ENCODE results near the gene HSPA1B.
A peak's percentile ranks its signal among the peaks of the same experiment; 100 is the strongest.

DNA sequence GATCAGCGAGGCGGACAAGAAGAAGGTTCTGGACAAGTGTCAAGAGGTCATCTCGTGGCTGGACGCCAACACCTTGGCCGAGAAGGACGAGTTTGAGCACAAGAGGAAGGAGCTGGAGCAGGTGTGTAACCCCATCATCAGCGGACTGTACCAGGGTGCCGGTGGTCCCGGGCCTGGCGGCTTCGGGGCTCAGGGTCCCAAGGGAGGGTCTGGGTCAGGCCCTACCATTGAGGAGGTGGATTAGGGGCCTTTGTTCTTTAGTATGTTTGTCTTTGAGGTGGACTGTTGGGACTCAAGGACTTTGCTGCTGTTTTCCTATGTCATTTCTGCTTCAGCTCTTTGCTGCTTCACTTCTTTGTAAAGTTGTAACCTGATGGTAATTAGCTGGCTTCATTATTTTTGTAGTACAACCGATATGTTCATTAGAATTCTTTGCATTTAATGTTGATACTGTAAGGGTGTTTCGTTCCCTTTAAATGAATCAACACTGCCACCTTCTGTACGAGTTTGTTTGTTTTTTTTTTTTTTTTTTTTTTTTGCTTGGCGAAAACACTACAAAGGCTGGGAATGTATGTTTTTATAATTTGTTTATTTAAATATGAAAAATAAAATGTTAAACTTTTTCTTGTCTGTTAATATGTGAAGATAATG, 2.2 kb downstream of the HSPA1B start:
- peak; percentile 75 for TF ChIP-seq SMC3 (IDR thresholded peaks at IDR 0.05; ENCODE audit: low read depth, low read length)
- no peak for TF ChIP-seq POLR2A (IDR thresholded peaks at IDR 0.05; ENCODE audit: low read depth, low read length)
- TF ChIP-seq, protein P1, sequence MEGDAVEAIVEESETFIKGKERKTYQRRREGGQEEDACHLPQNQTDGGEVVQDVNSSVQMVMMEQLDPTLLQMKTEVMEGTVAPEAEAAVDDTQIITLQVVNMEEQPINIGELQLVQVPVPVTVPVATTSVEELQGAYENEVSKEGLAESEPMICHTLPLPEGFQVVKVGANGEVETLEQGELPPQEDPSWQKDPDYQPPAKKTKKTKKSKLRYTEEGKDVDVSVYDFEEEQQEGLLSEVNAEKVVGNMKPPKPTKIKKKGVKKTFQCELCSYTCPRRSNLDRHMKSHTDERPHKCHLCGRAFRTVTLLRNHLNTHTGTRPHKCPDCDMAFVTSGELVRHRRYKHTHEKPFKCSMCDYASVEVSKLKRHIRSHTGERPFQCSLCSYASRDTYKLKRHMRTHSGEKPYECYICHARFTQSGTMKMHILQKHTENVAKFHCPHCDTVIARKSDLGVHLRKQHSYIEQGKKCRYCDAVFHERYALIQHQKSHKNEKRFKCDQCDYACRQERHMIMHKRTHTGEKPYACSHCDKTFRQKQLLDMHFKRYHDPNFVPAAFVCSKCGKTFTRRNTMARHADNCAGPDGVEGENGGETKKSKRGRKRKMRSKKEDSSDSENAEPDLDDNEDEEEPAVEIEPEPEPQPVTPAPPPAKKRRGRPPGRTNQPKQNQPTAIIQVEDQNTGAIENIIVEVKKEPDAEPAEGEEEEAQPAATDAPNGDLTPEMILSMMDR (conservative IDR thresholded peaks at IDR 0.05; ENCODE audit: low read depth, low read length), result peak; percentile 63
- no peak for TF ChIP-seq RFX5 (IDR thresholded peaks at IDR 0.05; ENCODE audit: low read depth, low read length)
- TF ChIP-seq RCOR1 (IDR thresholded peaks at IDR 0.05; ENCODE audit: insufficient replicate concordance, low read length), result no peak
- no peak for TF ChIP-seq MAFK (IDR thresholded peaks at IDR 0.05; ENCODE audit: low read depth, low read length)
- TF ChIP-seq, protein P2, sequence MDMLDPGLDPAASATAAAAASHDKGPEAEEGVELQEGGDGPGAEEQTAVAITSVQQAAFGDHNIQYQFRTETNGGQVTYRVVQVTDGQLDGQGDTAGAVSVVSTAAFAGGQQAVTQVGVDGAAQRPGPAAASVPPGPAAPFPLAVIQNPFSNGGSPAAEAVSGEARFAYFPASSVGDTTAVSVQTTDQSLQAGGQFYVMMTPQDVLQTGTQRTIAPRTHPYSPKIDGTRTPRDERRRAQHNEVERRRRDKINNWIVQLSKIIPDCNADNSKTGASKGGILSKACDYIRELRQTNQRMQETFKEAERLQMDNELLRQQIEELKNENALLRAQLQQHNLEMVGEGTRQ (IDR thresholded peaks at IDR 0.05; ENCODE audit: low read depth, low read length), result no peak
- TF ChIP-seq RAD21 (IDR thresholded peaks at IDR 0.05; ENCODE audit: low read length), result peak; percentile 74
- TF ChIP-seq CEBPB (IDR thresholded peaks at IDR 0.05; ENCODE audit: low read depth, low read length), result no peak
- TF ChIP-seq CHD1 (IDR thresholded peaks at IDR 0.05; ENCODE audit: low read depth, low read length), result no peak
- no peak for TF ChIP-seq ELK1 (IDR thresholded peaks at IDR 0.05; ENCODE audit: borderline replicate concordance, low read depth, low read length)

All from IMR-90 (cell line).